Measurements from ENCODE around the gene TACO1.

Gene TACO1

DNA sequence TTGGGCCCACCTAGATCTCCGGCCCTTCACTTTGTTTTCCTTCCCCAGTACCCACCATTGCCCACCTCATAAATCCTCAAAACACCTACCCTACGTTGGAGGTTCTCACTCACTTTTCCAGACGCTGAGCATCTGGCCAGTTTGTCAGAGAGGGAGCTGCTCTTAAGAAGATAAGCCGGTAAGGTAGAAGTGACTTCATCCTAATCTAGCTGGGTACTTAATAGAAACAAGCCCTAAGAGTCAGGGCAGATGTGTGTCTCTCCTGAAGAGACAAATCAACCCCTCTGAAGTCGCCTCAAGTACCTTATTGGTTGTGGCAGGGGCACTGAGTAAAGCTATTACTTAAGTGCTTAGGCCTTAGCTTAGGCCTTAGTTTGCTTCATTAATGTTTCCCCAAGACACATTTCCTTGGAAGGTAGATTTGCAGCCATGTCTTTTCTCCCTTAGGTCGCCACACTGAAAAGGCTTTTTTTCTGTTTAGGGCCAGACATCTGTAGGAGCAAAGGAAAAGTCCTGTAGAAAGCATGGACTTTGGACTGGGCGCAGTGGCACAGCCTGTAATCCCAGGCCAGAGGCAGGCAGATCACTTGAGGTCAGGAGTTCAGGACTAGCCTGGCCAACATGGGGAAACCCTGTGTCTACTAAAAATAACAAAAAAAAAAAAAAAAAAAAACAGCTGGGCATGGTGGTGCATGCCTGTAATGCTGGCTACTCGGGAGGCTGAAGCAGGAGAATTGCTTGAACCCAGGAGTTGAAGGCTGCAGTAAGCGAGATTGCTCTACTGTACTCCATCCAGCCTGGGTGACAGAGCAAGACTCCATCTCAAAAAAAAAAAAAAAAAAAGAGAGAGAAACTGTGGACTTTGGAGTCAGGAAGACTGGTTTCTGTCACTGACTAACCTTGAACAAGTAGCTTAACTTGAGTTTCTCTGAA, 1.0 kb downstream of the TACO1 start:
- no peak for DNase-seq

DNA sequence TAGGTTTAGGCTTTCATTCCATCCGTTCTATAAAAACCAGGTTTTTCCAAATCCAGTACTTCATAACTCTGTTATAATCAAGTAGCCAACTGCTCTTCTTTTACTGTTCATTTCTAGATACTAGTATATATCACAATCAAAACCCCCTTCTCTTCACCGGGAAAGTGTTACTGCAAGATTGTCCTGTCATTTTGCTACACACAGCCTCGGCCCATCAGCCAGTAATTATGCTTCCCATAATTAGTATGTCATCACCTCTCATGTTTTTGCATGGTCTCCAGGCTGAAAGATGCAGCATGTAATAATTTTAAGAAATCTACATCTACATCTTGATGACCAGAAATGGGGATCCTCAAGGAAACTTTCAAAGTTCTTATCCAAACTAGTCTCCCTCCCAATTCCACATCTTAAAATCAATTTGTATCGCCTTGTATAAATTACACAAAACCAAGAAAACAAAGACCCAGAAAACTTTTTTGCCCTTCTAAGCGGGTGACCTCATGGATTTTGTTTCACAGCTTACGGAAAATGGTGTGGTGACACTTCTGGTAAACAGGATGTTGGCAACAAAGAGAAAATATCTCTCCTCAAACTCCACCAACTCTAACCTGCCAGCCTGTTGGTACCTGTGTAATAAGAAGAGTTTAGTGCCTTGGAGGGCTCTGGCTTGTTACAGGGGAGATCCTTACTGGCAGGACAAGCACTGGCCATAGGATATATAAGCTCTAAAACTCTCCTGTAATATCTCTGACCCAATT, 9.3 kb downstream of the TACO1 start:
- DNase-seq, result no peak

DNA sequence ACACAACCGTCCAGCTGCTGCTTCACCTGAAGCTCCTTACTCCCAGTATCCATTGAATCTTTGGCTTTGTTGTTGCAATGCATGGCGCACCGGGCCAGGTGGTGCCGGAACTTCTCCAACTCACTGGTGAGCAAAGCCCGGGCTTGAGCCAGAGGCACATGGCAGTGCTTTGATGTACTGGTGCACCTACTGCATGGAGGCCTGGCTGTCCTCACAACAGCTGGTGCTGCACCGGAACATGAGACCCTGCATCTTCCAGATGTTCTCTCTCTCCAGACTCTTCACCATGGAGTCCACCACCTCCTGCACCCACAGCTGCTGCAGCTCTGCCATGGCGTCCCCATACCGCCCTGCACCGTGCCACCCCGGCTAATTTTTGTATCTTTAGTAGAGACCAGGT, 10.2 kb downstream of the TACO1 start:
- no peak for DNase-seq

DNA sequence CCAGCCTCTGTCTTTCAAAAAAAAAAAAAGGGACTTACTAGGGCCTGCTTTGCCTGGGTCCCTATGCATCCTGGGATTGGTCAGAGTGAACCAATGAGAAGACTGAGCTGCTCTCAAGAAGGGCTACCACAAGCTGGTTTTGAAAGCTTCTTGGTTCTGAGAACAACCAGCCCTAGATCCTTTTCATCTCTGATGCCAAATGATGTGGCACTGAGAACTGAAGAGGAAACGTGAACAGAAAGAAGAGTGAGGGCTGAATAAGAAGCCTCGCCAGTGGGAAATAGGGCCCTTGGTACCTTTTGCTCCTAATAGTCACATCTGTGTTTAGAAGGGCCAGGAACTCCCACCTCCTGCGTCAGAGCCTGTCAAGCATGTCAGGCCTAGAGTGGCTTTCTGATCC, 10.7 kb downstream of the TACO1 start:
- DNase-seq, result no peak

DNA sequence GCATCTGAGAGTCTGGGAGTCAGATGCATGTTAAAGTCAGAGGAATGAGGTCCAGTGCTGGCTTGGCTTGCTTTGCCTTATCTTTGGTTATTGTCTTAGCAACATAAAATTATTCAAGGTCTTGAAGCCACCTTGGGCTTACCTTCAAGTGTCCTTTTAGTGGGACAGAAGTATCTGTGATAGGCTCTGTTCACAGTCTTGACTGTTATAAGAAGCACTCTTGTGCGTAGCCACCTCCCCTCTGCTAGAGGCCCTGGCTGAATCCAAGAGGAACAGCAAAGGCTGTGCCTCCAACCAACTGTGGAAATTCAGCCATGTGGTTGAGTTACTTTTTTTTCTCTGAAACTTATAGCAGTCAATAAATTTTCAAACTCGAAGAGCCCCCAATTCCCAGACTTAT, 13.0 kb downstream of the TACO1 start:
- DNase-seq, result no peak

DNA sequence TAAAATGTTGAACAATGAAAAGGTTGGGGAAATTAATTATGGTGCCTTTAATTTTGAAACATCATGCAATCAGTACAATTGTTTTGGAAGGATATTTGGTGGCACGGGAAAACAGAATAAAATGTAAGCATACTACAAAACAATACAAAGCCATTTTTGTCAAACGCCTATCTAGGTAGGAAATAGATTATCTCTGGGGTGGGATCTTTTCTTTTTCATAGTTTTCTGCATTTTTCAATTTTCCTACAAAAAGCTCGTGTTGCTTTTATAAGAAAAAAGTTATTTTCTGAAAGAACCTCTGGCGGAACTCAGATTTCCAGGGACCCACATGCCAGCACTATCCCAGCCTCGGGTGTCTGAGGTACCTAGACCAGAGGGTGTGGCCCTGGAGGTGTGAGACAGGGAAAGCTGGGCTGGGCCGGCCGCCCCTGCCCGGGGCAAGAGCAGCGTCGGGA, 20.6 kb downstream of the TACO1 start:
- no peak for DNase-seq

DNA sequence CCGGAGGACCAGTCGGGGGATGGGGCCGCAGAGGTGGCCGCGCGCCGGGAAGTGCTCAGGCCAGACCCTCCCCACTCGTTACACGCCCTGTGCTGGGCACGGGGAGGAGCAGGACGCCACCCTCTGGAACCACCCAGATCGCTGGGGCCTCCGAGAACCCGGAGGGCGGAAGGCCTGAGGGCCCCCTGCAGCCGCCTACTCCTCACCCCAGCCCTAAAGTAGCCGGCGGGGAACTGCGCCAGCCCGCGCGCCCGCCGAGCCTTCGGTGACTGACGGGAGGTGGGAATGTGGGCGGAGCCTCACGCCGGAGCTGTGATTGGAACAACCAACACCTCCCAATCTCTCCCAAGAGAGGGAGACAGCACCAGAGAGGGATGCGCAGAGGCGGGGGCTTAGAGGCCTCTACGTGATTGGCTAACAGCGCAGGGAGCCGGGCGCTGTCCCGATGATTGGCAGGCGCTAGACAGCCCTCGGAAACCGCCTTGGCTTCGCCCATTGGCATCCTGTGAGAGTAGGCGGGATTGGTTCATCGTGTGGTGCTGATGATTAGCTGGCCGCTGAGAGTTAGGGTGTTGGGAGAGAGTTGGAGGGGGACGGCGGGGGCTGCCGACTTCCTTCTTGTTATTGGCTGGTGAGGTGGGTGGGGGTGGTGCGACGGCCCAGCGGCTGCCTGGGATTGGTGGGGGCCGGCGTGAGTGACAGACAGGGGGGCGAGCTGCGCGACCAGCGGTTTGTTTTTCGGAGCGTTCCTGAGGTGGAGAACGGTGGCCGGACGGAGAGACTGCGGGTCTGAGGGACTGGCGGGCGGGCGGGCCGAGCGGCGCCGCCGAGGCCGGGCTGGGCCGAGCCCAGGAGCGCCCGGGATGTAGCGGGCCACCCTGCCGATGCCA, 21.2 kb downstream of the TACO1 start, which contains the start of gene MAP3K3:
MAP3K3 (plus strand) TSS at position 734 of the 890 bp plus-strand sequence. CDS start 343 bp downstream, outside the sequence.
- peak; percentile 97 for DNase-seq

DNA sequence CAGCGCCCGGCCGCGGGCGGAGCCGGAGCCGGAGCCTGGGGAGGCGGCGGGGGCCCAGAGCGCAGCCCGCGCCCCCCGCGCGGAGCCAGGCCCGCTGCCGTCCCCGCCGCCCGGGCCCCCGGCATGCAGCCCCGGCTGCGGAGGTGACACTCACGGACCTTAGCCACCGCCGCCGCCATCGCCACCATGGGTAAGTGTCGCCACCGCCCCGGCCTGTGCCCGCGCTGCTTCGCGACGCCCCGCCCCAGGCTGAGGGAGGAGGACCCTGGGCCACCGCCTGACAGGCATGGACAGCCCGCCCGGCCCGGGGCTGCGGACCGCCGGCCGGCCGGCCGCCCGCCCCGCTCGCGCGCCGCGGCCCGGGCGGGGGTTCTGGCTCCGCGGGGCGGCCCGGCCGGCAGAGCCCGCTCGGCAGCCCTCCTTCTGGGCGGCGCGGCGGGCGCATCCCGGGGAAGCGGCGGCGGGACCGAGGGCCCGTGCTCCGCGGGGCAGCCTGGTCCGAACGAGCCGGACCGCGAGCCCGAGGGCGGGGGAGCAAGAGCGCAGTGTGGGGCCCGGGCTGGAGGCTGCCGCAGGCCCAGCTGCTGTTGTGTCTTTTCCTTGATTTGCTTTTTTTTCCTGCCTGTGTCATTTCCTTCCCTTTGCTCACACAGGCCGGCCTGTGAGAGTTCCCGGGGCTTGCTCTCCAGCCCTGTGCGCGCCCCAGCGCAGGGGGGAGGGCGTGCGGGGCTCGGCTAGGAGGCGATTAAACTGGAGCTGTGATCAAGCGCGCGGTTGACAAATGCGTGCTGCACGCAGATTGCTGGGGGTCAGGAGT, 22.1 kb downstream of the TACO1 start:
- DNase-seq, result peak; percentile 29

DNA sequence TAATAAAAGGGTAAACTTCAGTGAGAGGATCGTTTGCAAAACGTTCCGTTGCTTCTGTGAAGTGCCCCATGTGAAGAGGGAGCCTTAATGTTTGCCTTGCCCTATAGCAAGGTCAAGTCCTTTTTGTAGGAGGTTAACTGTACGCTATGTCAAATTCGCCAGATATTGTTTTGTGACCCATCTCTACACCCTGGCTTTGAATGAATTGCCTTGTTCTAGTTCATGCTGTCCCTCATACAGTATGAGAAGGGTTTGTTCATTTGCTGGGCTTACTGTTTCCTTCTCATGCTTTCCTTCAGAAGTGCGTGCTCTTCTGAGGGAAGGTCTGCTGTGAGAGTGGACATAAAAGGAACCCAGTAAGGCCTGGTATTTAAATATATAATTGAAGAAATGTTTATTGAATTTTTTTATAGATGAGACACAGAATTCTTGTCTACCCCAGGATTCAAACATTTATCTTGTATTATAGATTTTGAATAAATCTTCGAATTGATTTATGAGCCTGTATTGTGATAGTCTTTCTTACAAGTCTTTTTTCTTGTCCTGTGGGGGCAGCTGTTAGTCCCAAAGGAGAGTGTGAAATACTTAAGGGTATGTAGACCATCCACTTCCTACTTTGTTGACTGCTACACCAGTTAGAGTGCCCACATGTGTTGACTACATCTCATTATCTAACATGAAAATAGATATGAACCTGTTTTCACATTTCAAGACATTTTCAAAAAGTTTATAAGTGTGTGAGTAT, 23.3 kb downstream of the TACO1 start:
- no peak for DNase-seq

DNA sequence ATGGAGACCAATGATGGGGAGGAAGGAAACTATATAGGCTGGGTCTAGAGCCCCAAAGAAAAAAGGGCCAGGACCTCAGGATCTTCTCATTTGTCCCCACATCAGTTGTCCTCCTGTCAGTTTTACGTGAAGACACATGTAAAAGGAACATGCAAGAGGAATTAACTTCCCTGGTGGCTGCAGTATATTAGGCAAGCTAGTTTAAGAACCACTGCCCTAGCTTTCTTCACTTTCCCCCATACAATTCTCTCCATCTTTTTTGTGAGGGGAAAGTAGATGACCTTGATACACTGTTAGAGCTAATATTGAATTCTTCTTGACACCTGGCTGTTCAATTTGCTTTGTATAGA, 23.8 kb downstream of the TACO1 start:
- no peak for DNase-seq

DNA sequence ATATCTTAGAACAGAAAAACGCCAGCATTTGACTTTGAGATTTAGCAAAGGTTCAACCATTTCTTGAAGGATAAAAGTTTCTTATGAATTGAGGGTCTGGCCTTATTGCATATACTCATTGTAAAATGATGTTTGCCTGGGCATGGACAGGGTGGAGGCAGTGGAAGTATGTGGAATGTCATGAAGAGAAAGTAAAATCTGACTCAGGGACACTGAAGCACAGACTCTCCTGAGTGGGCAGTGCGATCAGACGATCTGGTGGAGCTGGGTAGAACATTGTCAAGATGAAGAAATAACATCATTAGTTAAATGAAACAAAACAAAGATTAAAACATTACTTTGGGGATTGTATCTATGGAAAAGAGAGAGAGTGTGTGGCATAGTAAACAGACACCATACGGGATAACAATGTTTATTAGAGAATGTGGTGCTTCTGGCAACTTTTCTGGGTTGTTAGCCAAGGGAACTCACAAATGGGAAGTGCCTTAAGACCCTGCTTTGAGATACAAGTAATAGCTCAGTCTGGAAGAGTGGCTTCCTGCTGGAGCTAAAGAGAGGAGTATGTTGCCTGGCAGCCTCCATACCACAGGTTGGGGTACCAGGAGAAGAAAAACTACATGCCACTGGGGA, 26.0 kb downstream of the TACO1 start:
- DNase-seq, result no peak

DNA sequence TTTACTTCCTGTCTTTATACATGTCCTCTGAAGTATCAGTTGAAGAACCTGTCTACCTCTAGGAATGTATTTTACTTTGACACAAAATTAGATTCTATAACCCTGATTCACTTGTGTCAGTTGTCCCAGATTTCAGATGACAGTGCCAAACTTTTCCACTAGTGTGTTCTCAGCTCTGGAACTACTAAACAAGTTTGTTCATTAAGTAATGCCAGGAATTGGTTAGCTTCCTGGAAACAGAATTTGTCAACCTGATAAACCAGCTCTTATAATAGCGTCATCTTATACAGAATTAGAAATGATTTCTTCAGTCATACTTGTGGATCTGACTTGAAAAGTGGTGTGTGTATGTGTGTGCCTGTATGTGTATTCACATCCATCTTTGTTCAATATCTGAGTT, 28.9 kb downstream of the TACO1 start:
- DNase-seq, result no peak

DNA sequence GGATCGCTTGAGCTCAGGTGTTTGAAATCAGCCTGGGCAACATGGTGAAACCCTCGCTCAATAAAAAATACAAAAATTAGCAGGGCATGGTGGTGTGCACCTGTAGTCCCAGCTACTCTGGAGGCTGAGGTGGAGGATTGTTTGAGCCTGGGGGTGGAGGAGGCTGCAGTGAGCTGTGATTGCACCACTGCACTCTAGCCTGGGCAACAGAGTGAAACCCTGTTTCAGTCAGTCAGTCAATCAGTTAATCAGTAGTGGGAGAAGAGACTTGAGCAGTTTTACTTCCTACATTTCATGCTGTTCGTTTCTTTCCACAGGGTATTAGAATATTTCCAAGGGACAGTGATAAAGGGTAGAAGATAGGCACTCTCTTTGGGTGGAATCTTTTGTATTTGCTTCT, 30.4 kb downstream of the TACO1 start:
- DNase-seq, result no peak

DNA sequence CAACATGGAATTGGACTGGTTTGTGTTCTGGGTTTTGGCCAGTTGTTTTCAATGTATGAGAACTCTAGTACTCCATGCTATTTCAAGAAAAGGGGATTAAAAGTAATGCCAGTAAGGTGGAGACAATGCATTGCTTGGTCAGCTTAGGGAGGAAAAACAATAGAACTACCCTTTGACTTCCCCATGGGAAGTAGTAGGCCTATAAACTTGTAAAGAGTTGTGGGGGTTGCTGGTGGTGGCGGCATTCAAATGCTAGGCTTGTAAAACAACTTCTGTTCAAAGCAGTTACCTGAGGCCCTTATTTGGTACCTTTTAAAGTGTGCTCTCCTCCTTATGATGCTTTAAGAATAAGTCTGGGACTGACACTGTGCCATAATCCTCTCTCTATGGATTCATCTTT, 30.9 kb downstream of the TACO1 start:
- no peak for DNase-seq

DNA sequence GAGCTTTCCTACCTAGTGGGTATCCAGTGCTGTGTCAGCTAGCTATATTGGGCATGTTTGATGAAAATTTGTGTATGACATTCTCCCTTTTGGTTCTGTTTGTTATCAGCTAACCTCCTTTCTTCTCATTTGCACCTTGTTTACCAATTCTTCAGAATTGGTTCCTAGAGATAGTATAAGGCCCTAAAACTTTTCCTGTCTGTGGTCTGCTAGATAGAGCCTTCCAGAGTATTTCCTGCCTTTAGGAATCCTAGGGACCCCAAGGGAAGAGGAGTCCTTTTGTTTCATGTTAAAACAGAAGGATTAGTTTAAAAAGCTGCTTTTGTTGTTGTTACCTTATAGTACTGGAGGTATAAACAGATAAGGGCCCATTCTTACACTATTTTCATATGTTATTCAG, 33.0 kb downstream of the TACO1 start:
- no peak for DNase-seq

DNA sequence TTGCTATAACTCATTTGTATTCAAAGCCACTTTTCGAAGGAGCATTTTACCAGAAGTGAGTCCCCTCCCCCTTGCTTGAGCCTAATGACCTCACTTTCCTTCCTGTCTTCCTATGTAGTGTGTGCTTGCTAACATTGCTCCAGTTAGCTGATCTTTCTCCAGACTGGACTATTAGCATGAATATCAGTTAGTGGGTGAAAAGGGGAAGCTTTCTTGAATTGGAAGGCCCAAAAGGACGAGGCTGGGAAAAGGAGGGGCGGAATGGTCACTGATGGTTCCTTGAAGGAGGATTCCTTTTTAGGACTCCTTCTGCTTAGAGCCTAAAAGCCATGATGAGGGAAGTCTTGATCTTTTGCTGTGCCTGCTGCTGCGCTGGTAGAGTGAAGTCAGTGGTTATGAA, 33.5 kb downstream of the TACO1 start:
- no peak for DNase-seq

DNA sequence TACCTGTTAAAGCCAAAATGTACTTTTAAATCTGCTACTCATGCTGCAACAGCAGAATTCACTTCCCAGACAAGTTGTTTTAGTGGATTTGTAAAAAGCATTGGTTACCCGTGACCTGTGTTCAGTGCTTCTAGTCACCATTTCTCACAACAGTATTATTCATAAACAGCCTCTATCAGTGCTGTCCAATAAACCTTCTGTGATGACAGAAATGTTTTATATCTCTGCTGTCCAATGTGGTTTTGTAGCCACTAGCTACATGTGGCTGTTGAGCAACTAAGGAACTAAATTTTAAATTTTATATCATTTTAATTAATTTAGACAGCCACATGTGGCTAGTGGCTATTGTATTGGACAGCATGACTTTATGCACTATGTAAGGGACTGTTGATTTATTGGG, 34.1 kb downstream of the TACO1 start:
- DNase-seq, result no peak

DNA sequence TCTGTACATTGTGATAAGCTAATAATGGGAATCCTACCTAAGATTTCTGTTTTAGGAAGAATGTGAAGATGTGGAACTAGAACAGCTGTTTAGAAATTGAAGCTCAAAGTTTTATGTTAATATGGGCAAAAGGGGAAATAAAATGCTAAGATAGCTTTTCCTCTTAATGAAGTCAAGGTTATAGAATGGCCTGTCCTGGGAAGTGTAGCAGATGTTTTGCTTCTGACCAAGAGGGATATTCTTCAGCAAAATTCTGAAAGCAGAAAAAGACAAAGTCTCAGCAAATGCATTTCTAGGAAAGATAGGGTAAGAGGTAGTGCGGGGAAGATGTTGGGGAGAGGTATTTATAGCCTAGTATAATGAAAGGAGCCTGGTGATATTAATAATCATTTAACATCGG, 34.6 kb downstream of the TACO1 start:
- no peak for DNase-seq

DNA sequence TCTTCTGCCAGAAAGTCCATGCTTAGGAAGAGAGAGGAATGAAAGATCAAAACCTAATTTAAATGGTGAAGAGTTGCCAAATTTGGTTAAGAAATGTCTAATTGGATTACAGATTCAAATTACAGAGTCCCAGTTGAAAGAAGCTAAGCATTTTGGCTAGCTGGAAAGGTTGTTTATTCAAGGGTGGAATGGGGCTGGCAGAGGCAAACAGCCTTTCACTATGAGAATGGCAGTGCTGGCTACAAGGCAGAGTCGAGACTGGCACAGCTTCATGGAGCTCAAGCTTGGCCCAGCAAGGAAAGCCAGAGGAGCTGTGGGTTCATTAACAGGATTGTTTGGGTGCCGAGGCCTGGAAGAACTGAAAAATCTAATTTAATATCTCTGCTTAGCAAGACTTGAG, 35.1 kb downstream of the TACO1 start:
- no peak for DNase-seq

DNA sequence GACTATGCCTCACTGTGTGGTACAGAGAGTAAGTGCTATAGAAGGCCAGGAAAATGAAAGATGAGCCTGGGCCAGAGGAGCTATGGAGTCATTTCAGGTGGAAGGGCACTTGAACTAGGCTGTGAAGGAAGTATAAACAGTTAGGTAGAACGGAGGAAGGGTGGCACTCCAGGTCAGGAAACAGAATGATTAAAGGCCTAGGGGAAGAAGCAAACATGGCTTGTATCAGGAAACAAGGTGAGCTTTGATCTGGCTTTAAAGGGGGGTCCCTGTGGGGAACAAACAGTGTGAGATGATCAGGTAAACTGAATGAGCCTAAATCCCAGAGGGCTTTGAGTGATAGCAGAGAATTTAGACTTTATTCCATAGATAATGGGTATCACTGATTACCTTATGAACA, 38.4 kb downstream of the TACO1 start:
- DNase-seq, result no peak

DNA sequence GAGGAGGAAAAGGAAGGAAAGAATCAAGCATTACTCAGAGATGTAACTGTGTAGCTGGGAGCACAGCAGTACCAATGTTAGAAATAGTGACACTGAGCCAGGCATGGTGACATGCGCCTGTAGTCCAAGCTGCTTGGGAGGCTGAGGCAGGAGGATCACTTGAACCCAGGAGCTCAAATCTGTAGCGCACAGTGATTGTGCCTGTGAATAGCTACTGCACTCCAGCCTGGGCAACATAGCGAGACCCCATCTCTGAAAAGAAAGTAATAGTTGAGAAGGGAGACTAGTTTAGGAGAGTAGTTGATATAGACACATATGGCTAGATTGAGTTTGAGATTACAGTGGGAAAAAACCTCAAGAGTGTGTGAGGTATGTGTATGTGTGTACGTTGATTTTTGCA, 39.3 kb downstream of the TACO1 start:
- DNase-seq, result no peak

Data from effector CD8-positive, alpha-beta T cell (primary cell).